ENCODE data around the gene CCL3.

- no peak for TF ChIP-seq SIN3A (IDR thresholded peaks at IDR 0.05; ENCODE audit: borderline replicate concordance, insufficient read depth, low read depth, low read length)
- no peak for TF ChIP-seq POLR2AphosphoS5 (IDR thresholded peaks at IDR 0.05; ENCODE audit: low read depth, low read length)
- TF ChIP-seq CTCF (IDR thresholded peaks at IDR 0.05): no peak
Observed at GRCh38 chr17:36130346-36130745, 40.4 kb upstream of the CCL3 start.

Measured in Panc1 (cell line).